Tibial artery (tissue), 4 donors: ENCODE results near the gene RNF208.

Experiments used
- DNase-seq, 2 donors: peaks; one replicate each; pipeline ENCODE4 v3.0.0-alpha.2; 2019
- H3K27ac ChIP-seq, 2 donors: fragments of 200-600 bp; sonication (generic) in 1 of 2; 1 replicate in 1 of 2; 2 replicates in 1 of 2; pipeline ENCODE4 v1.5.1; 2018 to 2019; ENCODE audit warnings: mild to moderate bottlenecking in 1 of 2
- H3K27me3 ChIP-seq, 2 donors: fragments of 200-600 bp; sonication (generic) in 1 of 2; one replicate each; pipeline versions ENCODE4 v1.5.1 to v1.6.0; 2016 to 2019
- H3K36me3 ChIP-seq, 3 donors: fragments of 200-600 bp; sonication (generic) in 2 of 3; one replicate each; pipeline ENCODE4 v1.5.1; 2016 to 2019; ENCODE audit warnings: mild to moderate bottlenecking in 2 of 3
- H3K4me1 ChIP-seq, 4 donors: fragments of 200-600 bp; sonication (generic) in 2 of 4; 1 replicate in 3 of 4; 2 replicates in 1 of 4; pipeline ENCODE4 v1.5.1; 2016 to 2019
- H3K4me3 ChIP-seq, 2 donors: fragments of 200-600 bp; sonication (generic) in 1 of 2; 1 replicate in 1 of 2; 2 replicates in 1 of 2; pipeline ENCODE4 v1.5.1; 2018 to 2019; ENCODE audit warnings: mild to moderate bottlenecking in 2 of 2
- H3K9me3 ChIP-seq, 3 donors: fragments of 200-600 bp; sonication (generic) in 1 of 3; one replicate each; pipeline ENCODE4 v1.5.1; 2016 to 2019
- intact Hi-C: fragments of 100-400 bp; cut with DNase I; formaldehyde crosslinking; loops from one replicate; pipeline ENCODE4 v1.15.0; 2023; ENCODE audit warnings: low total_unique reads
- TF ChIP-seq, protein P1 (sequence below), 2 experiments: fragments of 200-600 bp in 1 of 2; fragments of 450-650 bp in 1 of 2; IDR thresholded peaks; one replicate each; pipeline ENCODE4 v1.5.1; 2017 to 2019; ENCODE audit warnings: antibody characterized with exemption in 2 of 2, mild to moderate bottlenecking in 1 of 2, moderate library complexity in 1 of 2

Gene RNF208

DNA sequence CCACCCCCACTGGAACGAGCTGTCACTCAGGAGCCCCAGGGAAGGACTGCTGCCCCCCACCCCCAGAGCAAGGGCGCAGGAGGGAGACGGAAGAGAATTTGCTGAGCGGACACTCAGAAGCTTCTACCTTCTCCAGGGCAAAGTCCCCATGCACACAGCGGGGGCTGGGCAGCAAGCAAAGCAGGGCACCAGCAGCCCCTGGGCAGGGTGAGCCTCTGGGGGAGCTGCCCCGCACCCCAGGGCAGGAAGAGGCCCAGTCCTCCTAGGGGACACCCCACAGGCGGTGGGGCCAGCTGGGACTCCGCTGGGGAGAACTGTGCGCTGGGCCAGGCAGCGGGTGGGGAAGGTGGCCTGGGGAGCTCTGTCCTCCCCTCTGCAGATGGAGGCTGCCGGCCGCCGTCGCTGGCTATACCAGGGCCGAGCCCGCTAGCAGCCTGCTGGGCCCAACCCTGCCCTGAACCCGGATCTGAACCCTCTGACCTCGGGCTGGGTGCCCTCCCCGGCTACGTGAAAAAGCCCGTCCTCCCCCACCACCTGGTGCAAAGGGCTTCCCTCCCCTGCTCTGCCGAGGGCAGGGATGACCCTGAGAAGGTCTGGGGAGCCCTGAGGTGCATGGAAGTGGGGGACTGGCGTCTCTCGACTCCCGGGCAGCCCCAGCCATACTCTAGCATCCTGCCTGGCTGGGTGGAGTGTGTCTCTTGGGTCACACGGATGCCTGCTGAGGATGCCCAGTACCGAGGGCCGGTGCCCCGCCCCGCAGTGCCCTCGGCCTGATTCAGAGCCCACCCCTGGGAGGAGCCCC lies 8.1 kb upstream of the RNF208 start:
- intact Hi-C loops = loop anchor here (2.0 kb wide), 1 partner anchor 107 kb away; no protein-coding TSS in a partner anchor
- no peak for DNase-seq
- Histone ChIP-seq H3K36me3 (no peaks in the 10 kb centered on the region), H3K4me1 (peaks cover 0 to 26% (median 3%) of the 10 kb centered on the region in 4 donors), H3K27ac (no peak overlapping the region), H3K4me3 (no peak overlapping the region), H3K9me3 (no peaks in the 10 kb centered on the region), H3K27me3 (peaks cover 0 to 79% of the 10 kb centered on the region in 2 donors)
- TF ChIP-seq, protein P1, sequence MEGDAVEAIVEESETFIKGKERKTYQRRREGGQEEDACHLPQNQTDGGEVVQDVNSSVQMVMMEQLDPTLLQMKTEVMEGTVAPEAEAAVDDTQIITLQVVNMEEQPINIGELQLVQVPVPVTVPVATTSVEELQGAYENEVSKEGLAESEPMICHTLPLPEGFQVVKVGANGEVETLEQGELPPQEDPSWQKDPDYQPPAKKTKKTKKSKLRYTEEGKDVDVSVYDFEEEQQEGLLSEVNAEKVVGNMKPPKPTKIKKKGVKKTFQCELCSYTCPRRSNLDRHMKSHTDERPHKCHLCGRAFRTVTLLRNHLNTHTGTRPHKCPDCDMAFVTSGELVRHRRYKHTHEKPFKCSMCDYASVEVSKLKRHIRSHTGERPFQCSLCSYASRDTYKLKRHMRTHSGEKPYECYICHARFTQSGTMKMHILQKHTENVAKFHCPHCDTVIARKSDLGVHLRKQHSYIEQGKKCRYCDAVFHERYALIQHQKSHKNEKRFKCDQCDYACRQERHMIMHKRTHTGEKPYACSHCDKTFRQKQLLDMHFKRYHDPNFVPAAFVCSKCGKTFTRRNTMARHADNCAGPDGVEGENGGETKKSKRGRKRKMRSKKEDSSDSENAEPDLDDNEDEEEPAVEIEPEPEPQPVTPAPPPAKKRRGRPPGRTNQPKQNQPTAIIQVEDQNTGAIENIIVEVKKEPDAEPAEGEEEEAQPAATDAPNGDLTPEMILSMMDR (IDR thresholded peaks at IDR 0.05) = no peak

DNA sequence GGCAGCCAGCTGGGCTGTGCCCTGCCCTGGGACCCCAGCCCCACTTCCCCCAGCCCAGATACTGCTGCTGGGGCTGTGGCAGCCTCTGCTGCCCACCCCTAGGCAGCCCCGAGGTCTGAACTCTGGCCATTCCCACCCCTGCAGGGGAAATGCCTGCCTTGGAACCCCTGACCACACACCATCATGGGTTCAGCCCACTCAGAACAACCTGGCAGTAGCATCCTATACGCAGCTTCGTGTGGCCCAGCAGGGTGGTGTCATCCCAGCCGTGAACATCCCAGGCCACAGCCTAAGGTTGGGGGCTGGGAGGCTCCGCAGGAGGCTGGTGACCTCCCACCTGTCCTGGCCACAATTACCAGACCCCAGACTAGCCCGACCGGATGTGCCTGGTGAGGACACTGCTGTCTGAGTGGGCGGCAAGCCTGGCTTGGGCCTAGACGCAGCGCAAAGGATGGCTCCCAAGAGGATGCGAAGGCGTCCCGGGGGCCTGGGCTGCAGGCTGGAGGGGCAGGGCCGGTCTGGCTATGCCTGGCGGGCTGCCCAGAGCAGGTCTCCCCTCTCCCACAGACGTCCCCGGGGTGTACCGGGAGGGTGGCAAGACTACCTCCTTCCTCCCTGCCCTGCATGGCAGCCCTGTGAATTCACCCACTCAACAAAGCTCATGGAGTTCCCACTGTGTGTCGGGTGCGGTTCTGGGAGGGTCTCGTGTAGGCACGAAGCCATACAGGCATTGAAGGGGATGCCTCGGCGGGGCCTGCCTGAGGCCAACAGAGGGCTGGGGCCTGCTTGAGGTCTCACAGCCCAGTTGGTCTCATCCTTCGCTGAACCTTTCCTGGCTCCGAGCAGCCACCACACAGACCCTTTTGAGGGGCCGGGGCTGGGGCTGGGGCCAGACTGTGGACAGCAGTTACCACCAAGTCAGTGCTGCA lies 7.2 kb upstream of the RNF208 start:
- no peak overlapping the region for H3K27ac ChIP-seq
- peaks cover 0 to 33% (median 4%) of the 10 kb centered on the region in 4 donors for H3K4me1 ChIP-seq
- no peaks in the 10 kb centered on the region for H3K9me3 ChIP-seq
- no peaks in the 10 kb centered on the region for H3K36me3 ChIP-seq
- intact Hi-C loops = no loop called here
- no peak overlapping the region for H3K4me3 ChIP-seq
- TF ChIP-seq, protein P1 (IDR thresholded peaks at IDR 0.05) = no peak
- H3K27me3 ChIP-seq = peaks cover 0 to 70% of the 10 kb centered on the region in 2 donors
- no peak for DNase-seq

DNA sequence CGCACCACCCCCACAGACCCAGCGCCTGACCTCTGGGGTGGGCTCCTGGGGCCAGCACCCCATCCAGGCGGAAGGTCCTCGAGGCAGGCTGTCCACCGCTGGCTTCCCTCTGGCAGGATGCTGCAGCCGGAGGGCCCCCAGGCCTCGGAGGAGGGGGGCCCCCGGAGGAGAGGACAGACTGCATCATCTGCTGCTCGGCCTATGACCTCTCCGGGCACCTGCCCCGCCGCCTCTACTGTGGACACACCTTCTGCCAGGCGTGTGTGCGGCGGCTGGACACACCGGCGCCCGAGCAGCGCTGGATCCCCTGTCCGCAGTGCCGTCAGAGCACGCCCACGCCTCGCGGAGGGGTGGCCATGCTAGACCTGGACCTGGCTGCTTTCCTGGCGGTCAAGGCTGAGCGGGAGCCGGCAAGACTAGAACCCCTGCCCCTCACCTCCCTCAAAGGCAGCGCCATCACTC lies 6.5 kb upstream of the RNF208 start:
- Histone ChIP-seq H3K27ac (no peak overlapping the region), H3K9me3 (no peaks in the 10 kb centered on the region), H3K36me3 (no peaks in the 10 kb centered on the region), H3K27me3 (peaks cover 0 to 63% of the 10 kb centered on the region in 2 donors), H3K4me1 (peaks cover 0 to 39% (median 8%) of the 10 kb centered on the region in 4 donors), H3K4me3 (no peak overlapping the region)
- intact Hi-C loops = no loop called here
- DNase-seq = no peak
- TF ChIP-seq, protein P1 (IDR thresholded peaks at IDR 0.05) = no peak

DNA sequence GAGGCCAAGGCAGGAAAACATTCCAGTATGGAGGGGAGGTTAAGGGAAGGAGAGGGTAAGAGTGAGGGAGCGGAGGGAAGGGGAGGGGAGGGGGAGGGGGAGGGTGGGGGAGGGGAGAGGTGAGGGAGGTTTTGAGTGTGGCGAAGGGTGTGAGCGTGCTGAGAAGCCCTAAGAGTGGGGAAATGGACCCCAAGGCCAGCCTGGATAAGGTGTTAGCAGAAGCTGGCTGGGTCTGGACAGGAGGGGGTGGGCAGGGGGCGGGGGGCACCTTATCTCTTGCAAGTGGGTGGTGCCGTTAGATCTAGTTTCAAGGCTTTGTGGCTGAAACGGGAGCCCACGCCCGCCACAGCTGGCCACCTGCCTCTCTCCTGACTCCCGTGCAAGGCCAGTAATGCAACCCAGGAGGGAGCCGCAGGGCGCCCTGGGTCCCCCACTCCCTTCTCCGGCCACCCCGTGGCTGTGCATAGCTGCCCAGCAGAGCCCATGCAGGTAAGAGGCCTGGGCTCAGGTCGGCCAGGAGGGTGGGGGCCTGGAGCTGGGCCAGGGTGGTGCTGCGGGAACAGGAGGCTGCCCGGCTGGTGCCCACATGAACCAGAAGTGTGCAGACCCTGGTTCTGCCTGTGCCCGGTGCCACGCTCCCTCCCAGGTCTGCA lies 5.9 kb upstream of the RNF208 start:
- intact Hi-C loops = no loop called here

More for the DNA sequence above, 5.9 kb upstream of the RNF208 start:
- Histone ChIP-seq H3K4me3 (no peak overlapping the region), H3K4me1 (peaks cover 0 to 41% (median 9%) of the 10 kb centered on the region in 4 donors), H3K27ac (no peak overlapping the region), H3K27me3 (peaks cover 0 to 58% of the 10 kb centered on the region in 2 donors), H3K36me3 (no peaks in the 10 kb centered on the region), H3K9me3 (no peaks in the 10 kb centered on the region)
- TF ChIP-seq, protein P1 (IDR thresholded peaks at IDR 0.05) = no peak
- DNase-seq = no peak
